ENCODE measurements around the gene FGD3. TPM values are rescaled to one million over a fixed set of nuclear protein-coding genes. Genes with fewer than 3 reads are reported as not detected.

The FGD3 gene
- total RNA-seq, 4 donors from 2014 or later = 1.7 to 4.2 (median 3.3) TPM

GRCh38 chr9:92944921-92945320, 2.4 kb upstream of the FGD3 start:
- Histone ChIP-seq H3K4me3 (no peak overlapping the region), H3K27ac (no peak overlapping the region), H3K4me1 (peaks cover 0 to 14% (median 0%) of the 10 kb centered on the region in 3 donors), H3K27me3 (peaks cover 35% of the 10 kb centered on the region), H3K9me3 (no peaks in the 10 kb centered on the region), H3K36me3 (no peaks in the 10 kb centered on the region)
- no CpG with 5 or more reads among the region's 8 CpGs for WGBS, 2 donors (ENCODE audit: low coverage in 1 of 2)
- no peak for ATAC-seq
- TF ChIP-seq CTCF (IDR thresholded peaks at IDR 0.05) = no peak
- no peak for TF ChIP-seq POLR2AphosphoS5 (IDR thresholded peaks at IDR 0.05)
- no peak for TF ChIP-seq EP300 (IDR thresholded peaks at IDR 0.05)
- no peak for TF ChIP-seq POLR2A (IDR thresholded peaks at IDR 0.05)

GRCh38 chr9:92945796-92946195, 1.5 kb upstream of the FGD3 start:
- no peaks in the 10 kb centered on the region for H3K36me3 ChIP-seq
- ATAC-seq = no peak
- peaks cover 35% of the 10 kb centered on the region for H3K27me3 ChIP-seq
- TF ChIP-seq POLR2A (IDR thresholded peaks at IDR 0.05) (no peak), POLR2AphosphoS5 (IDR thresholded peaks at IDR 0.05) (no peak), EP300 (IDR thresholded peaks at IDR 0.05) (no peak), CTCF (IDR thresholded peaks at IDR 0.05) (no peak)
- H3K4me3 ChIP-seq = no peak overlapping the region
- no peaks in the 10 kb centered on the region for H3K9me3 ChIP-seq
- no peak overlapping the region for H3K27ac ChIP-seq
- WGBS, 2 donors (ENCODE audit: low coverage in 1 of 2) = 90 to 98% methylated on average over 6 of the region's 8 CpGs
- H3K4me1 ChIP-seq = peaks cover 0 to 14% (median 0%) of the 10 kb centered on the region in 3 donors

- no peak for TF ChIP-seq POLR2AphosphoS5 (IDR thresholded peaks at IDR 0.05)
- no peak for TF ChIP-seq CTCF (IDR thresholded peaks at IDR 0.05)
- no peak for TF ChIP-seq POLR2A (IDR thresholded peaks at IDR 0.05)
- TF ChIP-seq EP300 (IDR thresholded peaks at IDR 0.05) = no peak
- Histone ChIP-seq H3K9me3 (no peaks in the 10 kb centered on the region), H3K36me3 (no peaks in the 10 kb centered on the region), H3K27me3 (peaks cover 49% of the 10 kb centered on the region), H3K4me3 (no peak overlapping the region), H3K27ac (no peak overlapping the region), H3K4me1 (peaks cover 0 to 14% (median 0%) of the 10 kb centered on the region in 3 donors)
- 70 to 77% methylated on average over 9 to 12 of the region's 12 CpGs for WGBS, 2 donors (ENCODE audit: low coverage in 1 of 2)
- ATAC-seq = no peak
These were observed 763 bp downstream of the FGD3 start for GRCh38 chr9:92948038-92948534.

GRCh38 chr9:92948632-92949031, 1.3 kb downstream of the FGD3 start:
- ATAC-seq = no peak
- H3K36me3 ChIP-seq = no peaks in the 10 kb centered on the region
- TF ChIP-seq EP300 (IDR thresholded peaks at IDR 0.05) = no peak
- no peak for TF ChIP-seq POLR2A (IDR thresholded peaks at IDR 0.05)
- TF ChIP-seq POLR2AphosphoS5 (IDR thresholded peaks at IDR 0.05) = no peak
- no peak for TF ChIP-seq CTCF (IDR thresholded peaks at IDR 0.05)

GRCh38 chr9:92949266-92949982, 2.1 kb downstream of the FGD3 start:
- TF ChIP-seq EP300 (IDR thresholded peaks at IDR 0.05) (no peak), CTCF (IDR thresholded peaks at IDR 0.05) (no peak), POLR2A (IDR thresholded peaks at IDR 0.05) (no peak), POLR2AphosphoS5 (IDR thresholded peaks at IDR 0.05) (no peak)
- Histone ChIP-seq H3K27me3 (peaks cover 49% of the 10 kb centered on the region), H3K36me3 (no peaks in the 10 kb centered on the region), H3K4me1 (peaks cover 0 to 14% (median 0%) of the 10 kb centered on the region in 3 donors), H3K27ac (no peak overlapping the region), H3K9me3 (no peaks in the 10 kb centered on the region), H3K4me3 (no peak overlapping the region)
- WGBS, 2 donors (ENCODE audit: low coverage in 1 of 2) = 92 to 100% methylated on average over 1 of the region's 11 CpGs
- ATAC-seq = no peak

More at GRCh38 chr9:92948632-92949031, 1.3 kb downstream of the FGD3 start:
- H3K27me3 ChIP-seq = peaks cover 49% of the 10 kb centered on the region
- peaks cover 0 to 14% (median 0%) of the 10 kb centered on the region in 3 donors for H3K4me1 ChIP-seq
- no peaks in the 10 kb centered on the region for H3K9me3 ChIP-seq
- H3K4me3 ChIP-seq = no peak overlapping the region
- no peak overlapping the region for H3K27ac ChIP-seq
- no CpG with 5 or more reads among the region's 2 CpGs for whole genome bisulfite sequencing, 2 donors (ENCODE audit: low coverage in 1 of 2)
